ENCODE results near the gene ZMYM2.
A peak's percentile ranks its signal among the peaks of the same experiment; 100 is the strongest.

The ZMYM2 gene

GRCh38 chr13:20125129-20125782 lies 166.7 kb downstream of the ZMYM2 start:
- Histone ChIP-seq H3K27me3 (replicated peaks; ENCODE audit: control insufficient read depth, insufficient read depth, low read length) (0 out of 2 replicates have a peak, but pooled peaks cover 1% of the 10 kb centered on the region), H3K36me3 (ENCODE audit: control insufficient read depth, insufficient read depth, low read length) (no peaks in the 10 kb centered on the region), H3K4me3 (replicated peaks; ENCODE audit: low read depth, low read length) (no peak overlapping the region)
- TF ChIP-seq CTCF (IDR thresholded peaks at IDR 0.05; ENCODE audit: insufficient read depth, low read length, poor library complexity, severe bottlenecking): no peak
- DNase-seq (ENCODE audit: extremely low read depth, insufficient read length): no peak

- H3K4me3 ChIP-seq (replicated peaks; ENCODE audit: low read depth, low read length): no peak overlapping the region
- DNase-seq (ENCODE audit: extremely low read depth, insufficient read length): no peak
- TF ChIP-seq CTCF (IDR thresholded peaks at IDR 0.05; ENCODE audit: insufficient read depth, low read length, poor library complexity, severe bottlenecking): no peak
- H3K36me3 ChIP-seq (ENCODE audit: control insufficient read depth, insufficient read depth, low read length): no peaks in the 10 kb centered on the region
- 0 out of 2 replicates have a peak, but pooled peaks cover 1% of the 10 kb centered on the region for H3K27me3 ChIP-seq (replicated peaks; ENCODE audit: control insufficient read depth, insufficient read depth, low read length)
Observed at GRCh38 chr13:20125783-20126165, 167.2 kb downstream of the ZMYM2 start.

GRCh38 chr13:20126541-20127261 lies 168.2 kb downstream of the ZMYM2 start:
- no peaks in the 10 kb centered on the region for H3K36me3 ChIP-seq (ENCODE audit: control insufficient read depth, insufficient read depth, low read length)
- DNase-seq (ENCODE audit: extremely low read depth, insufficient read length): no peak
- no peak overlapping the region for H3K4me3 ChIP-seq (replicated peaks; ENCODE audit: low read depth, low read length)
- no peak for TF ChIP-seq CTCF (IDR thresholded peaks at IDR 0.05; ENCODE audit: insufficient read depth, low read length, poor library complexity, severe bottlenecking)
- 0 out of 2 replicates have a peak, but pooled peaks cover 1% of the 10 kb centered on the region for H3K27me3 ChIP-seq (replicated peaks; ENCODE audit: control insufficient read depth, insufficient read depth, low read length)

GRCh38 chr13:20127262-20127561 lies 168.7 kb downstream of the ZMYM2 start:
- DNase-seq (ENCODE audit: extremely low read depth, insufficient read length): no peak
- Histone ChIP-seq H3K27me3 (replicated peaks; ENCODE audit: control insufficient read depth, insufficient read depth, low read length) (0 out of 2 replicates have a peak, but pooled peaks cover 1% of the 10 kb centered on the region), H3K36me3 (ENCODE audit: control insufficient read depth, insufficient read depth, low read length) (no peaks in the 10 kb centered on the region), H3K4me3 (replicated peaks; ENCODE audit: low read depth, low read length) (peak overlapping the region; percentile 69)
- TF ChIP-seq CTCF (IDR thresholded peaks at IDR 0.05; ENCODE audit: insufficient read depth, low read length, poor library complexity, severe bottlenecking): no peak

- Histone ChIP-seq H3K4me3 (replicated peaks; ENCODE audit: low read depth, low read length) (peak overlapping the region; percentile 69), H3K36me3 (ENCODE audit: control insufficient read depth, insufficient read depth, low read length) (no peaks in the 10 kb centered on the region), H3K27me3 (replicated peaks; ENCODE audit: control insufficient read depth, insufficient read depth, low read length) (0 out of 2 replicates have a peak, but pooled peaks cover 1% of the 10 kb centered on the region)
- DNase-seq (ENCODE audit: extremely low read depth, insufficient read length): peak; percentile 60
- peak; percentile 66 for TF ChIP-seq CTCF (IDR thresholded peaks at IDR 0.05; ENCODE audit: insufficient read depth, low read length, poor library complexity, severe bottlenecking)
Observed at GRCh38 chr13:20127562-20128458, 169.3 kb downstream of the ZMYM2 start.
